Adrenal gland (tissue), 12 donors: ENCODE measurements around the gene TEDC2. TPM values are rescaled to one million over a fixed set of nuclear protein-coding genes. Genes with fewer than 3 reads are reported as not detected.

Experiments
- DNase-seq, 7 donors: peaks; one replicate each; pipeline ENCODE4 v3.0.0-alpha.2; 2019 to 2020
- H3K27ac ChIP-seq, 5 donors: fragments of 200-600 bp; sonication (generic) in 4 of 5; 1 replicate in 3 of 5; 2 replicates in 2 of 5; pipeline versions ENCODE4 v1.5.1 to v1.8.0; 2016 to 2020; ENCODE audit warnings: mild to moderate bottlenecking in 1 of 5
- H3K27me3 ChIP-seq: fragments of 200-600 bp; 2 replicates; pipeline ENCODE4 v1.8.0; 2021
- H3K36me3 ChIP-seq, 2 donors: fragments of 200-600 bp; replicated peaks in 1 of 2; 1 replicate in 1 of 2; 2 replicates in 1 of 2; pipeline versions ENCODE4 v1.5.1 to v1.8.0; 2018 to 2022
- H3K4me1 ChIP-seq, 2 donors: fragments of 200-600 bp; replicated peaks in 1 of 2; 1 replicate in 1 of 2; 2 replicates in 1 of 2; pipeline versions ENCODE4 v1.5.1 to v1.8.0; 2018 to 2021
- H3K4me3 ChIP-seq, 4 donors: fragments of 200-600 bp; sonication (generic) in 3 of 4; one replicate each; pipeline ENCODE4 v1.5.1; 2016 to 2018
- H3K9me3 ChIP-seq, 3 donors: fragments of 200-600 bp; sonication (generic) in 1 of 3; replicated peaks in 1 of 3; 1 replicate in 2 of 3; 2 replicates in 1 of 3; pipeline versions ENCODE4 v1.5.1 to v1.8.0; 2016 to 2021
- POLR2A ChIP-seq, 2 donors: fragments of 450-650 bp; IDR thresholded peaks; one replicate each; pipeline ENCODE4 v1.6.1; 2017; ENCODE audit warnings: antibody characterized with exemption in 2 of 2, mild to moderate bottlenecking in 2 of 2, moderate library complexity in 1 of 2
- WGBS, 4 donors: extraction: QIAGEN DNeasy Blood & Tissue Kit in 2 of 4; methylation state at CpG; one replicate each; pipeline versions ENCODE4 v1.1.5 to v1.1.7; 2013 to 2017; 5-methylcytosine and 5-hydroxymethylcytosine counted together
- intact Hi-C, 2 donors: fragments of 100-400 bp; cut with DNase I; formaldehyde crosslinking; loops; one replicate each; pipeline versions ENCODE4 v1.14.1 to v1.15.0; 2022 to 2023
- polyA plus RNA-seq, 3 donors: library from polyadenylated mRNA; stranded (reverse); fragments of 200-250 nt in 2 of 3; fragments of 350-450 nt in 1 of 3; fragmentation: Illumina TruSeq in 1 of 3; extraction: RNeasy Lipid Tissue Mini Kit (QIAGEN cat#74804) in 1 of 3; gene quantifications; one replicate each; pipeline ENCODE4 v1.2.3, GENCODE V29; 2013 to 2014
- total RNA-seq, 9 donors: library from RNA; depleted of rRNA in 4 of 9; stranded (reverse); fragments of >200 nt in 4 of 9; fragments of 120-200 nt in 1 of 9; fragmentation: NEBNext Ultra II Directional in 1 of 9; extraction: Animal tissue kit (Norgen Biotek cat#: 25700) in 1 of 9; gene quantifications; one replicate each; pipeline versions ENCODE4 v1.1.0 to v1.2.4, GENCODE V29; 2013 to 2023
- TF ChIP-seq, protein P1 (sequence below), 6 experiments: fragments of 450-650 bp in 4 of 6; fragments of 200-600 bp in 2 of 6; sonication (generic) in 1 of 6; IDR thresholded peaks; 1 replicate in 5 of 6; 2 replicates in 1 of 6; pipeline versions ENCODE4 v1.5.1 to v1.8.0; 2016 to 2021; ENCODE audit warnings: antibody characterized with exemption in 6 of 6, mild to moderate bottlenecking in 2 of 6, moderate library complexity in 1 of 6
- donor health status: healthy with polysubstance abuse.
- donor health status: Bipolar disorder and iron deficiency.
- donor health status: DM: yes; HTN: yes; CAD: no.
- donor health status: DM: no; HTN: no; CAD: no.
- donor health status: DM: no; HTN: no; CAD: no.
- donor health status: DM: yes; HTN: yes; CAD: no.

Gene TEDC2
- total and polyA plus RNA-seq, 12 donors, result 0.33 to 8.6 (median 1.6) TPM

DNA sequence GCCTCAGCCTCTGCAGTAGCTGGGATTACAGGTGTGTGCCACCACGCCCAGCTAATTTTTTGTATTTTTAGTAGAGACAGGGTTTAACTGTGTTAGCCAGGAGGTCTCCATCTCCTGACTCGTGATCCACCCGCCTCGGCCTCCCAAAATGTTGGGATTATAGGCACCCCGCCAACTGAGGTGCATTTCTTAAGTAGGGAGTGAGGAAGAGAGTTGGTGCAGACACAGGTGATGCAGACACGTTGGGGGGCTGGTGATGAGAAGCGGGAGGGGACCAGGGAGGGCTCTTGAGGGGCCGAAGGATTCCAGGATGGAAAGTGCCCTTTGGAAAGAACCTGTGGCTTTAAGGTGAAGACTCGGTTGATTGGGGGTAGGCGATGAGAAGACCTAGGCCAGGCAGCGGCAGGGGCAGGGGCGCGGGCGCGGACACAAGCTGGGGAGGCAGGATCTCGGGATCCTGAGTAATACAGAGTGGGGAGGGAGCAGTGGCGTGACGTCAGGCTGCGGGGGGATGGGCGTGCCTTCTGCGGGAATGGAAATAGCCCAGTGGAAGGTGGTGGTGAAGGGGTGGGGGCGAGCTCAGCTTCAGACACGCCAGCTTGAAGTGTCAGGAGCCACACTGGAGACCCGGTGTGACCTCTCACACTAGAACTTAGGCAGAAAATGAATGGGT, 51.4 kb downstream of the TEDC2 start:
- DNase-seq, result peak in 6 of 7 donors; percentile 38 to 93 (median 76)
- H3K27ac ChIP-seq, result no peak overlapping the region
- H3K36me3 ChIP-seq, result no peaks in the 10 kb centered on the region

DNA sequence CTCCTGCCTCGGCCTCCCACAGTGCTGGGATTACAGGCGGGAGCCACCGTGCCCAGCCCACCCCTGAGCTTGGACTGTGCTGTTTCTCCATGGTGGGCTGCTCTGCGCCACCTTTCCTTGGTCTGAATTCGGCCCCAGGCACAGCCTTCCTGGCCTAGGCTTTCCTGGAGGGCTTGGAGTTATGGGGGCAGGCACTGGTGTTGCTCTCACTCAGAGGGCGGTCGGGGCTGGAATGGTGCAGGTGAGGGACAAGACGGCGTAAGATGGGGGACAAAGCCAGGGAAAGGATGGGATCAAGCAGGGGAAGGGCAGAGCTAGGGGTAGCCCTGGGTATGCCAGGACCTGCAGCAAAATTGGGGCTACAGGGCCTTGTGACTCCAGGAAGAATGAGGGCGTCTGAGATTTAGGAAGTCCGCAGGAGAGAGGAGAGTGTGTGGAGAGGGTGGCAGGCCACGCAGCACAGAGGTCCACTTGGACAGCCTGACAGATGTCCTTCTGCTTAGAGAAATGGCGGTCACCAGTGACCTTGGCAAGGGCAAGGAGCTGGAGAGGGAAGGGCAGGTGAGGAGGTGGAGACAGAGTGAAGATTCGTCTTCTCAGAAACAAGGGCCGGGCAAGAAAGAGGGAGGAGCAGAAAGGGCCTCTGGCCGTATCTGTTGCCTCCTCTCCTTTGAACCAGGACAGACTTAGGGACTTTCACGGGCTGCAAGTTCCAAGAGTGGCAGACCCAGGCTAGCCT, 52.3 kb downstream of the TEDC2 start:
- DNase-seq, result peak in 1 of 7 donors; percentile 22
- intact Hi-C loops, result no loop called here
- peak overlapping the region in 2 of 5 donors; percentile 99 to 100 for H3K27ac ChIP-seq

More for the DNA sequence above, 51.4 kb downstream of the TEDC2 start:
- Histone ChIP-seq H3K9me3 (no peaks in the 10 kb centered on the region), H3K4me1 (peaks cover 14 to 32% of the 10 kb centered on the region in 2 donors), H3K27me3 (no peaks in the 10 kb centered on the region), H3K4me3 (no peak overlapping the region)
- TF ChIP-seq POLR2A (IDR thresholded peaks at IDR 0.05), result no peak
- TF ChIP-seq, protein P1, sequence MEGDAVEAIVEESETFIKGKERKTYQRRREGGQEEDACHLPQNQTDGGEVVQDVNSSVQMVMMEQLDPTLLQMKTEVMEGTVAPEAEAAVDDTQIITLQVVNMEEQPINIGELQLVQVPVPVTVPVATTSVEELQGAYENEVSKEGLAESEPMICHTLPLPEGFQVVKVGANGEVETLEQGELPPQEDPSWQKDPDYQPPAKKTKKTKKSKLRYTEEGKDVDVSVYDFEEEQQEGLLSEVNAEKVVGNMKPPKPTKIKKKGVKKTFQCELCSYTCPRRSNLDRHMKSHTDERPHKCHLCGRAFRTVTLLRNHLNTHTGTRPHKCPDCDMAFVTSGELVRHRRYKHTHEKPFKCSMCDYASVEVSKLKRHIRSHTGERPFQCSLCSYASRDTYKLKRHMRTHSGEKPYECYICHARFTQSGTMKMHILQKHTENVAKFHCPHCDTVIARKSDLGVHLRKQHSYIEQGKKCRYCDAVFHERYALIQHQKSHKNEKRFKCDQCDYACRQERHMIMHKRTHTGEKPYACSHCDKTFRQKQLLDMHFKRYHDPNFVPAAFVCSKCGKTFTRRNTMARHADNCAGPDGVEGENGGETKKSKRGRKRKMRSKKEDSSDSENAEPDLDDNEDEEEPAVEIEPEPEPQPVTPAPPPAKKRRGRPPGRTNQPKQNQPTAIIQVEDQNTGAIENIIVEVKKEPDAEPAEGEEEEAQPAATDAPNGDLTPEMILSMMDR (IDR thresholded peaks at IDR 0.05), result no peak
- 47 to 60% (median 57%) methylated on average over 19 to 24 of the region's 24 CpGs for WGBS, 4 donors
- intact Hi-C loops, result no loop called here

DNA sequence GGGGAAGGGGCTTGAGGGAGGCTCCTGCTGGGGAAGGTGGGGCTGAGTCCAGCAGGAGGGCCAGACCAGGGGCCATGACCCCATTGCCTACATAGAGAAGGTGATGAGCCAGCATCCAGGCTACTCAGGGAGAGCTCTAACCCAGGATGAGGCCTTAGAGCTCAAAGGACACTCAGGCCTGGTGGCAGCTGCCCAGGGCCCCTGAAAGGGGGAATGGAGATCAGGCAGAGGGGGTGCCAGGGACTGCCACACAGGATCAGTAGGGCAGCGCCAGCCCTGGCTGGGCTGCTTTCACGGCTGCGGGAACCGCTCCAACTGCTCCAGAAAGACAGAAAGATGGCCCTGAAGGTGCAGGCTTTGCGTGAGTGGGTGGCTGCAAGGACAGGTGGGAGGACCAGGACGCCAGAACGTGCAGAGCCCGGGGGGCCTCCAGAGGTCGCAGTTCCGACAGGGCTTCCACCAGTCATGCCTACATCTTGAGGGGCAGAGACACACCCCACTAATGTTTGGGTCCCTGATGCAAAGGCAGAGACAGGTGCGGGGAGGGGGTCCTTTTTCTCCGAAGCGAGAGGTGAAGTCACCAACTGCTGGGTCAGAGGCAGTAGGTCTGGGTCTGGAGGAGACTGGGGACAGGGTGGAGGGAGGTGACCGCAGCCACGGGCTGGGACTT, 53.0 kb downstream of the TEDC2 start:
- no peak for TF ChIP-seq POLR2A (IDR thresholded peaks at IDR 0.05)
- TF ChIP-seq, protein P1 (IDR thresholded peaks at IDR 0.05), result peak in 1 of 6 experiments; percentile 4
- 21 to 34% (median 24%) methylated on average over 7 to 15 of the region's 15 CpGs for WGBS, 4 donors
- Histone ChIP-seq H3K27me3 (no peaks in the 10 kb centered on the region), H3K4me1 (peaks cover 29 to 46% of the 10 kb centered on the region in 2 donors), H3K9me3 (no peaks in the 10 kb centered on the region), H3K36me3 (no peaks in the 10 kb centered on the region), H3K27ac (peak overlapping the region; percentile 9 to 100 (median 99)), H3K4me3 (peak overlapping the region in 2 of 4 donors; percentile 88 to 97)
- intact Hi-C loops, result no loop called here
- peak in 4 of 7 donors; percentile 53 to 75 (median 58) for DNase-seq

More for the DNA sequence above, 52.3 kb downstream of the TEDC2 start:
- Histone ChIP-seq H3K9me3 (no peaks in the 10 kb centered on the region), H3K4me1 (peaks cover 23 to 41% of the 10 kb centered on the region in 2 donors), H3K36me3 (no peaks in the 10 kb centered on the region), H3K4me3 (no peak overlapping the region), H3K27me3 (no peaks in the 10 kb centered on the region)
- TF ChIP-seq POLR2A (IDR thresholded peaks at IDR 0.05), result no peak
- TF ChIP-seq, protein P1 (IDR thresholded peaks at IDR 0.05), result no peak
- WGBS, 4 donors, result 82 to 90% (median 86%) methylated on average over 13 to 17 of the region's 17 CpGs
